HEK293T (cell line): ENCODE measurements around the gene PLK1.

Experiments
- ARNT ChIP-seq: fragments of 450-650 bp; IDR thresholded peaks from 2 replicates; pipeline ENCODE4 v1.6.1; 2017; ENCODE audit warnings: mild to moderate bottlenecking
- CTBP1 ChIP-seq: fragments of 450-650 bp; IDR thresholded peaks from 2 replicates; pipeline ENCODE4 v1.6.1; 2016; ENCODE audit warnings: borderline replicate concordance
- ELF4 ChIP-seq: fragments of 450-650 bp; IDR thresholded peaks from 2 replicates; pipeline ENCODE4 v1.6.1; 2017; ENCODE audit warnings: antibody characterized with exemption
- FOXA1 ChIP-seq: fragments of 450-650 bp; IDR thresholded peaks from 2 replicates; pipeline ENCODE4 v1.6.1; 2016; ENCODE audit warnings: mild to moderate bottlenecking
- FOXK2 ChIP-seq: fragments of 450-650 bp; IDR thresholded peaks from 2 replicates; pipeline ENCODE4 v1.6.1; 2016; ENCODE audit warnings: mild to moderate bottlenecking
- FOXM1 ChIP-seq: fragments of 450-650 bp; IDR thresholded peaks from 2 replicates; pipeline ENCODE4 v1.6.1; 2017; ENCODE audit warnings: mild to moderate bottlenecking, borderline replicate concordance
- HDGF ChIP-seq: fragments of 450-650 bp; IDR thresholded peaks from 2 replicates; pipeline ENCODE4 v1.6.1; 2017; ENCODE audit warnings: antibody characterized with exemption, borderline replicate concordance
- LEF1 ChIP-seq: fragments of 450-650 bp; IDR thresholded peaks from 2 replicates; pipeline ENCODE4 v1.6.1; 2017; ENCODE audit warnings: mild to moderate bottlenecking, borderline replicate concordance
- SP1 ChIP-seq: fragments of 450-650 bp; IDR thresholded peaks from 2 replicates; pipeline ENCODE4 v1.6.1; 2017
- SUZ12 ChIP-seq: fragments of 450-650 bp; IDR thresholded peaks from 2 replicates; pipeline ENCODE4 v1.6.1; 2016; ENCODE audit warnings: mild to moderate bottlenecking
- TARDBP ChIP-seq: fragments of 450-650 bp; IDR thresholded peaks from 2 replicates; pipeline ENCODE4 v1.6.1; 2016
- ZNF384 ChIP-seq: fragments of 450-650 bp; IDR thresholded peaks from 2 replicates; pipeline ENCODE4 v1.6.1; 2016
- TF ChIP-seq, protein P1 (sequence below): fragments of 450-650 bp; IDR thresholded peaks from 2 replicates; pipeline ENCODE4 v1.6.1; 2016

DNA sequence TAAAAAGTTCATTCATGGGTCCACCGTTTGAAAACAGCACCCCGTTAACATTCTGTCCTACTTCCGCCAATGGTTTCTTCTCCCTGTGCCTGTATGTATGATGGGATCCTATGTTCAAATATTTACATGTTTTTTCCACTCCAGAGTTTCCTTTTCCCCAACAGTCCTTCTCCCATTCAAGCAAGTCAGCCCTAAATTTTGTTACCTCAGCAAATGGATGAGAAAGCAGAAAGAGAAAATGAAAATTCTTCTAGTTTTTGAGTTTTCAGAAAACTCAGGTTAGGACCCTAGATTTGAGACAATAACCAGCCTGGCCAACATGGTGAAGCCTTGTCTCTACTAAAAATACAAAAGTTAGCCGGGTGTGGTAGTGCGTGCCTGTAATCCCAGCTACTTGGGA lies 37.8 kb downstream of the PLK1 start:
- TF ChIP-seq FOXK2 (no peak), ARNT (no peak), SP1 (no peak), SUZ12 (no peak), ELF4 (no peak), FOXM1 (no peak), LEF1 (no peak), TARDBP (no peak), FOXA1 (no peak), ZNF384 (no peak), CTBP1 (no peak), HDGF (no peak)
- TF ChIP-seq, protein P1, sequence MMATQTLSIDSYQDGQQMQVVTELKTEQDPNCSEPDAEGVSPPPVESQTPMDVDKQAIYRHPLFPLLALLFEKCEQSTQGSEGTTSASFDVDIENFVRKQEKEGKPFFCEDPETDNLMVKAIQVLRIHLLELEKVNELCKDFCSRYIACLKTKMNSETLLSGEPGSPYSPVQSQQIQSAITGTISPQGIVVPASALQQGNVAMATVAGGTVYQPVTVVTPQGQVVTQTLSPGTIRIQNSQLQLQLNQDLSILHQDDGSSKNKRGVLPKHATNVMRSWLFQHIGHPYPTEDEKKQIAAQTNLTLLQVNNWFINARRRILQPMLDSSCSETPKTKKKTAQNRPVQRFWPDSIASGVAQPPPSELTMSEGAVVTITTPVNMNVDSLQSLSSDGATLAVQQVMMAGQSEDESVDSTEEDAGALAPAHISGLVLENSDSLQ: no peak
